ENCODE results near the gene TUBGCP3. TPM values are rescaled to one million over a fixed set of nuclear protein-coding genes. Genes with fewer than 3 reads are reported as not detected.
"Not testable (repeated sequence)": the region's sequence is repeated elsewhere in the genome, so short reads cannot be mapped to it uniquely, and the experiment has no call there.

The TUBGCP3 gene
- total RNA-seq, 1 donor from 2014 or later, result 36.6 TPM

DNA sequence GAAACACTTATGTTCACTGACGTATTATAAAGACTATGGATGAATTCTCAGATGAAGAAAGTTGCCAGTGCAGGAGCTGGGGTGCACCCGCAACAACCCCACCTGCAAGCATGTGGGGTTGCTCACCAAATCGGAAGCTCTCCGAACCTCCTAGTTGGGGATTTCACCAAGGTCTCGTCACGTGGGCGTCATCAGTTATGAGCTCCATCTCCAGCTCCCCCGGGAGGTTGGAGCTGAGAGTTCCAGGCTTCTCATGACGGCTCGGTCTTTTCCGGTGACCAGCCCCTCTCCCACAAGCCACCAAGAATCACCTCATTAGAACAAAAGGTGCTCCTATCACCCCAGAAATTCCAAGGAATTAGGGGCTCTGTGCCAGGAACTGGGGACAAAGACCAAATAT is 46.1 kb upstream of the TUBGCP3 start:
- DNase-seq, result no peak
- H3K4me1 Mint-ChIP-seq (ENCODE audit: low read depth, unreplicated experiment), result peaks cover 11% of the 10 kb centered on the region
- H3K4me3 Mint-ChIP-seq (ENCODE audit: unreplicated experiment), result no peak overlapping the region
- TF ChIP-seq, protein P1, sequence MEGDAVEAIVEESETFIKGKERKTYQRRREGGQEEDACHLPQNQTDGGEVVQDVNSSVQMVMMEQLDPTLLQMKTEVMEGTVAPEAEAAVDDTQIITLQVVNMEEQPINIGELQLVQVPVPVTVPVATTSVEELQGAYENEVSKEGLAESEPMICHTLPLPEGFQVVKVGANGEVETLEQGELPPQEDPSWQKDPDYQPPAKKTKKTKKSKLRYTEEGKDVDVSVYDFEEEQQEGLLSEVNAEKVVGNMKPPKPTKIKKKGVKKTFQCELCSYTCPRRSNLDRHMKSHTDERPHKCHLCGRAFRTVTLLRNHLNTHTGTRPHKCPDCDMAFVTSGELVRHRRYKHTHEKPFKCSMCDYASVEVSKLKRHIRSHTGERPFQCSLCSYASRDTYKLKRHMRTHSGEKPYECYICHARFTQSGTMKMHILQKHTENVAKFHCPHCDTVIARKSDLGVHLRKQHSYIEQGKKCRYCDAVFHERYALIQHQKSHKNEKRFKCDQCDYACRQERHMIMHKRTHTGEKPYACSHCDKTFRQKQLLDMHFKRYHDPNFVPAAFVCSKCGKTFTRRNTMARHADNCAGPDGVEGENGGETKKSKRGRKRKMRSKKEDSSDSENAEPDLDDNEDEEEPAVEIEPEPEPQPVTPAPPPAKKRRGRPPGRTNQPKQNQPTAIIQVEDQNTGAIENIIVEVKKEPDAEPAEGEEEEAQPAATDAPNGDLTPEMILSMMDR (IDR thresholded peaks at IDR 0.05; ENCODE audit: partially characterized antibody, unreplicated experiment), result no peak
- H3K27ac Mint-ChIP-seq (ENCODE audit: unreplicated experiment), result no peak overlapping the region
- peaks cover 4% of the 10 kb centered on the region for H3K27me3 Mint-ChIP-seq (ENCODE audit: unreplicated experiment)
- no peaks in the 10 kb centered on the region for H3K9me3 Mint-ChIP-seq (ENCODE audit: unreplicated experiment)
- no peaks in the 10 kb centered on the region for H3K36me3 Mint-ChIP-seq (ENCODE audit: unreplicated experiment)

DNA sequence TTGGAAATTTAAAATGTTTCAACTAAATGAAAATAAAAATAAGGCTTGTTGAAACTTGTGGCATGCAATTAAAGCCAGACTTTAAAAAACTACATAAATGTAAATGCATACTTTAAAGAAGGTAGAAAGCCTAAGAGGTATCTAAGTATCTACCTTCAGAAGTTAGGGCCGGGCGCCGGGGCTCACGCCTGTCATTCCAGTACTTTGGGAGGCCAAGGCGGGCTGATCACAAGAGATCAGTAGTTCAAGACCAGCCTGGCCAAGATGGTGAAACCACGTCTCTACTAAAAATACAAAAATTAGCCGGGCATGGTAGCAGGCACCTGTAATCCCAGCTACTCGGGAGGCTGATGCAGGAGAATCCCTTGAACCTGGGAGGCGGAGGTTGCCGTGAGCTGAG is 42.3 kb upstream of the TUBGCP3 start:
- H3K9me3 Mint-ChIP-seq (ENCODE audit: unreplicated experiment); H3K27me3 Mint-ChIP-seq (ENCODE audit: unreplicated experiment); H3K4me1 Mint-ChIP-seq (ENCODE audit: low read depth, unreplicated experiment); H3K36me3 Mint-ChIP-seq (ENCODE audit: unreplicated experiment); H3K4me3 Mint-ChIP-seq (ENCODE audit: unreplicated experiment); H3K27ac Mint-ChIP-seq (ENCODE audit: unreplicated experiment); DNase-seq: not testable (repeated sequence)

DNA sequence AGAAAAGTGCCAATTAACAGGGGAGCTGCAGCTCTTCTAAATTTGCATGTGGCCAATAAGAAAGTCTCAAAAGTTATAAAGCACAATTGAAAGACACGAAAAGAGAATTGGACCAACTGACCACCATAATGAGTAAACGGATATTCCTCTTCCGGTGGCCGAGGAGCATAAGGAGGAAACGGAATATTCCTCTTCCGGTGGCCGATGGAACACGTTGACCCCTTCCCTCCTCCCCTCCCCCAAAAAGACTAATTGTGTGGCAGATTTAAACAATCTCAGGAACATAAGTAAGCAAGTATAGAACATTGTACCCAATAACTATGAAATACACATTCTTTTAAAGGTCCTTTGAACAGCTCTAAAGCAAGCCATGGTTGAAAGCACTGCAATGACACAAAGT is 41.2 kb upstream of the TUBGCP3 start:
- no peak overlapping the region for H3K27ac Mint-ChIP-seq (ENCODE audit: unreplicated experiment)
- no peaks in the 10 kb centered on the region for H3K27me3 Mint-ChIP-seq (ENCODE audit: unreplicated experiment)
- H3K36me3 Mint-ChIP-seq (ENCODE audit: unreplicated experiment), result no peaks in the 10 kb centered on the region
- no peak overlapping the region for H3K4me3 Mint-ChIP-seq (ENCODE audit: unreplicated experiment)
- no peak for DNase-seq
- H3K4me1 Mint-ChIP-seq (ENCODE audit: low read depth, unreplicated experiment), result no peaks in the 10 kb centered on the region
- TF ChIP-seq, protein P1 (IDR thresholded peaks at IDR 0.05; ENCODE audit: partially characterized antibody, unreplicated experiment), result no peak
- no peaks in the 10 kb centered on the region for H3K9me3 Mint-ChIP-seq (ENCODE audit: unreplicated experiment)

DNA sequence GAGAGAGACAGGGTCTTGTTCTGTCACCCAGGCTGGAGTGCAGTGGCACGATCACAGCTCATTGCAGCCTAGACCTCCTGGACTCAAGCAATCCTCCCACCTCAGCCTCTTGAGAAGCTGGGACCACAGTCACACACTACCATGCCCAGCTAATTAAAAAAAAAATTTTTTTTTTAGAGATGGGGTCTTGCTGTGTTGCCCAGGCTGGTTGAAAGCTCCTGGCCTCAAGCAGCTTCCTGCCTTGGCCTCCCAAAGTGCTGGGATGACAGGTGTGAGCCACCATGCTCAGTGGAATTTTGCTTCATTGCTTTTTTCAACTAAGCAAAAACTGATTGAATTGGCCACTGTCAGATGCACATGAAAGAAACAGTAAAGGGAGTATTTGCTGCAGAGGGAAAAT is 39.7 kb upstream of the TUBGCP3 start:
- DNase-seq; H3K27ac Mint-ChIP-seq (ENCODE audit: unreplicated experiment); H3K27me3 Mint-ChIP-seq (ENCODE audit: unreplicated experiment); H3K4me1 Mint-ChIP-seq (ENCODE audit: low read depth, unreplicated experiment); H3K9me3 Mint-ChIP-seq (ENCODE audit: unreplicated experiment); H3K4me3 Mint-ChIP-seq (ENCODE audit: unreplicated experiment); H3K36me3 Mint-ChIP-seq (ENCODE audit: unreplicated experiment): not testable (repeated sequence)

- Mint-ChIP-seq H3K4me3 (ENCODE audit: unreplicated experiment) (no peak overlapping the region), H3K36me3 (ENCODE audit: unreplicated experiment) (no peaks in the 10 kb centered on the region), H3K27ac (ENCODE audit: unreplicated experiment) (no peak overlapping the region), H3K9me3 (ENCODE audit: unreplicated experiment) (no peaks in the 10 kb centered on the region), H3K4me1 (ENCODE audit: low read depth, unreplicated experiment) (no peaks in the 10 kb centered on the region), H3K27me3 (ENCODE audit: unreplicated experiment) (peaks cover 5% of the 10 kb centered on the region)
- TF ChIP-seq, protein P1 (IDR thresholded peaks at IDR 0.05; ENCODE audit: partially characterized antibody, unreplicated experiment), result no peak
- no peak for DNase-seq
Observed at GRCh38 chr13:112627161-112627560, 39.2 kb upstream of the TUBGCP3 start.

DNA sequence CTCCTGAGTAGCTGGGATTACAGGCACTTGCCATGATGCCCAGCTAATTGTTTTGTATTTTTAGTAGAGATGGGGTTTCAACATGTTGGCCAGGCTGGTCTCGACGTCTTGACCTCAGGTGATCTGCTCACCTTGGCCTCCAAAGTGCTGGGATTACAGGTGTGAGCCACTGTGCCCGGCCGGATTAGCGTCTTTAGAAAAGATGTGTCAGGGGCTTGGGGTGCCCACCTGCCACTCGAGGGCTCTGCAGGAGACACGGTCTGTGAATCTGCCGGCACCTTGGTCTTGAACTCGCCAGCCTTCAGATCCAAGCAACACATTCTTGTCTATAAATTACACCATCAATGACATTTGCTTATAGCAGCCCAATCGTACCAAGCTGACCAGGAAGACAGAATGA is 38.8 kb upstream of the TUBGCP3 start:
- Mint-ChIP-seq H3K36me3 (ENCODE audit: unreplicated experiment) (no peaks in the 10 kb centered on the region), H3K4me3 (ENCODE audit: unreplicated experiment) (no peak overlapping the region), H3K4me1 (ENCODE audit: low read depth, unreplicated experiment) (no peaks in the 10 kb centered on the region), H3K27me3 (ENCODE audit: unreplicated experiment) (peaks cover 5% of the 10 kb centered on the region), H3K27ac (ENCODE audit: unreplicated experiment) (no peak overlapping the region), H3K9me3 (ENCODE audit: unreplicated experiment) (no peaks in the 10 kb centered on the region)
- TF ChIP-seq, protein P1 (IDR thresholded peaks at IDR 0.05; ENCODE audit: partially characterized antibody, unreplicated experiment), result no peak
- DNase-seq, result no peak
